ENCODE measurements around the gene FAM117B.
"Not testable (repeated sequence)": the region's sequence is repeated elsewhere in the genome, so short reads cannot be mapped to it uniquely, and the experiment has no call there.

FAM117B gene

GRCh38 chr2:202705446-202706020, 70.8 kb downstream of the FAM117B start:
- no peak for DNase-seq

GRCh38 chr2:202714971-202715935, 80.5 kb downstream of the FAM117B start:
- DNase-seq, result not testable (repeated sequence)

- DNase-seq, result no peak
Measured at GRCh38 chr2:202716114-202716718, 81.4 kb downstream of the FAM117B start.

- no peak for DNase-seq
Measured at GRCh38 chr2:202716953-202717597, 82.3 kb downstream of the FAM117B start.

- DNase-seq, result no peak
Measured at GRCh38 chr2:202717598-202718310, 83.0 kb downstream of the FAM117B start.

- no peak for DNase-seq
Measured at GRCh38 chr2:202718614-202719013, 83.8 kb downstream of the FAM117B start.

DNA sequence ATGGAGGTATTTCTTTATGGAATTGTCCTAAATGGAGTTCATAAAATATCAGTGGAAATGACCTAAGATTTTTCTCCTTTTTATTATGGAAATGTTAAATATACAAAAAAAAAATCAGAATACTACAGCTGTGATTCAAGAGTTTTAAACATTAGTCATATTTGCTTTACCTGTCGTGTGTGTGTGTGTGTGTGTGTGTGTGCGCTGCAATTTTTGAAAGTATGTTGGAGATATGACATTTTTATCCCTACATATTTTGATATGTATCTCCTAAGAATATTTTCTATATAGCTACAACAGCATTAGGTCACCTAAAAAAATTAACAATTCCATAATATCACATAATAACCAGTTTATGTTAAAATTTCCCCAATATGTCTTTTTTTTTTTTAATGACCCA, 85.5 kb downstream of the FAM117B start:
- no peak for DNase-seq

DNA sequence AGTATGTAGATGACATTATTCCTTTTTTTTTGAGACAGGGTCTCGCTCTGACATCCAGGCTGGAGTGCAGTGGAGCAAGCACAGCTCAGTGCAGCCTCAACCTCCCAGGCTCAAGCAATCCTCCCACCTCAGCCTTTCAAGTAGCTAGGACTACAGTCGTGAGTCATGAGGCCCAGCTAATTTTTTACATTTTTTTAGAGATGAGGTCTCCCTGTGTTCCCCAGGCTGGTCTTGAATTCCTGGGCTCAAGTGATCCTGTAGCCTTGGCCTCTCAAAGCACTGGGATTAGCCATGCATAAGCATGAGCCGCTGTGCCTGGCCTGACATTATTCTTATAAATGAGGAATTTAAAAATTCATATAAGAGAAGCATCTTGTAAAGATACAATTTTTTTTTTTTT, 86.9 kb downstream of the FAM117B start:
- DNase-seq, result no peak

DNA sequence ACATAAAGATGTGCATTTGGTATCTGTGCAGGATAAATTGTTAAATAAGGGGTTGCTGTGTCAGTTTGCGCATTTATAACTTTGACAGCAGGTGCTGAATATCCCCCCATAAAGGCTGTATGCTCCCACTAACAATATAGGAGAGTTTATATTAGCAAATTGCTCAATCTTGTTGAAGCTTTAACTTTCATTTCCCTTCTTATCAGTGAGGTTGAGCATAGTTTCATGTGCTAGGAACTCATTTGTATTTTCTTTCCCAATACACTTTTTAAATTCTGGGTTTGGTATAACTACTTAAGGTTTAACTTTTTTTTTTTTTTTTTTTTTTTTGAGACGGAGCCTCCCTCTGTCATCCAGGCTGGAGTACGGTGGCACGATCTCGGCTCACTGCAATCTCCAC, 89.0 kb downstream of the FAM117B start:
- no peak for DNase-seq

DNA sequence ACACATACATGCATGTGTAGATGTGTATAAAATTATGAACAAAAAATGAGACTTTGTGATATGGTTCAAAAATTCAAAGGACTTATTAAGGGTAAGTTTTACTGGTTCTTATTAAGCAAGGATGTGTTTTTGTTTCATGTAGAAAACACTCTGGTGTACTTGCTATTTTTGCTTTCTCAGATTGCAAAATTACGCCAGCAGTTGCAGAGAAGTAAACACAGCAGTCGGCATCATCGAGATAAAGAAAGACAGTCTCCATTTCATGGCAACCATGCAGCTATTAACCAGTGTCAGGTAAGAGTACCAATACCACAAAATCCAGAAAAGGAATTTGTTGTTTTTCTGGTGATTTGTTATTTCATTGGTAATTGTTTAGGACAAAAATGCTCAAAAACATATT, 91.3 kb downstream of the FAM117B start:
- DNase-seq, result no peak

- no peak for DNase-seq
Measured at GRCh38 chr2:202736826-202737225, 102.1 kb downstream of the FAM117B start.

GRCh38 chr2:202743613-202744012, 108.8 kb downstream of the FAM117B start:
- no peak for DNase-seq

DNA sequence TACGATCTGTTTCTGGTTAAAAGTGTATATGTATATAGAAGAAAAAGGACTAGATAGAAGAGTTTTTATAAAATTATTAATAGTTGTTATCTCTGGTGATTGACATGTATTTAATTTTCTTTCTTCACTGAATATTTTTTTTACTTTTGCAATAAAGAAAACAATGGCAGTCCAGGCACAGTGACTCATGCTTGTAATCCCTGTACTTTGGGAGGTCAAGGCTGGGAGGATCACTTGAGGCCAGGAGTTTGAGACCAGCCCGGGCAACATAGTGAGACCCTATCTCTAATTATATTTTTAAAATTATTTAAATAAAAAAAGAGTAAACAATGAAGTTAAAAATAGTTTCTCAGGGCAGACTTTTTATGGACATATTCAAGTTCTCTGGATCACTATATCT, 114.7 kb downstream of the FAM117B start:
- DNase-seq, result no peak

- no peak for DNase-seq
Measured at GRCh38 chr2:202750763-202751427, 116.1 kb downstream of the FAM117B start.

GRCh38 chr2:202752071-202752470, 117.3 kb downstream of the FAM117B start:
- DNase-seq, result no peak

DNA sequence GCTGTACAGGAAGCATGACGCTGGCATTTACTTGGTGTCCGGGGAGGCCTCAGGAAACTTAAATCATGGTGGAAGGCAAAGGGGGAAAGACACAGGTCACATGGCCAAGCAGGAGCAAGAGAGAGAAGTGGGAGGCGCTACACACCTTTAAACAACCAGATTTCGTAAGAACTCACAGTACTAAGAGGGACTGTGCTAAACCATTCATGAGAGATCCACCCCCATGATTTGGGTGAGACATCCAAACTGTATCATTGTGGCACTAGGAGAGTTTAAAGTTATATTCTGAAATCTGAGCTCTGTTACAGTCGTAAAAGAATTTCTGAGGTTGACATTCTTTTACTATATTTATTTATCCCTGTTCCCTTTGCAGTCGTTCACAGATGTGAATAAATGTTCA, 120.2 kb downstream of the FAM117B start:
- no peak for DNase-seq

- no peak for DNase-seq
Measured at GRCh38 chr2:202756598-202756997, 121.8 kb downstream of the FAM117B start.

DNA sequence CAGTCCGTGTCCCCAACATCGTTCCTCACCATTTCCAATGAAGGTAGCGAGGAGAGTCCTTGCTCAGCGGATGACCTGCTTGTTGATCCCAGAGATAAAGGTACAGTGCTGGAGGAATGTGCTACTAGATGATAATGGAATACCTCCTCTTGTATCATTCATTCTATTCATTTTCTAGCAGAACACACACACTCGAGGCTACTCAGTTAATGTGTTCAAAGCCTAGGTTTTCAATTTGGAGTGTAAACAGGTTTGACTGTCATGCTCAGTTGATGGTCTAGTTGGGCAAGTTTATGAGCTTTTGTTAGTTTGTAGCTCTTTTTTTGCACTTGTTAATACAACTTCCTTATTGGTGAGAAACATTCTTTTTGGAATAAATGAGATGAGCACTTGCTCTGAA, 122.6 kb downstream of the FAM117B start:
- no peak for DNase-seq

- no peak for DNase-seq
Measured at GRCh38 chr2:202758128-202758527, 123.4 kb downstream of the FAM117B start.

DNA sequence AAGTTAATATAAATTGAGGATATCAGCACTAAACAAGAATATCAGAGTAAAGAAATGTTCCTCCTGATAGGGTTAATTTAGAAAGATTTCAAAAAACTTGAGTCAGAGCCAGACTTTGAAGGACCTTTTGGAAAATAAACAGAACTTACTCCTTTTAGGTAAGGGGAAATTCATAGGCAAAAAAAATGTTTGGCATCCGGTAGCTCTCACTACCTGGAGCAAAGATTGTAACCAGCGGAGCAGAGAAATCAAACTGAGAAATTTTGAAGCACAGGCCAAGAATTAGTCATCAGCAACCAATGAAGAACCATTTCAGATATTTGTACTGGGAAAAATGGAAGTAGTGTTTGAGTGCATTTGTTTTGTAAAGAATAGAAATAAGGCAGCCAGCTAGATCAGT, 123.8 kb downstream of the FAM117B start:
- DNase-seq, result no peak

GRCh38 chr2:202760848-202761247, 126.1 kb downstream of the FAM117B start:
- DNase-seq, result no peak

GRCh38 chr2:202762556-202762955, 127.8 kb downstream of the FAM117B start:
- DNase-seq, result no peak
